Stomach (tissue), 9 donors: Measurements from ENCODE around the gene RCAN1. TPM values are rescaled to one million over a fixed set of nuclear protein-coding genes. Genes with fewer than 3 reads are reported as not detected.

Experiments
- DNase-seq, 2 donors: peaks; one replicate each; pipeline versions ENCODE4 v3.0.0 to v3.0.0-alpha.2; 2013 to 2019
- H3K27ac ChIP-seq, 5 donors: fragments of 200-600 bp in 4 of 5; sonication (generic) in 4 of 5; one replicate each; pipeline ENCODE4 v1.5.1; 2013 to 2019; ENCODE audit warnings: mild to moderate bottlenecking in 1 of 5, moderate library complexity in 1 of 5
- H3K27me3 ChIP-seq, 3 donors: fragments of 200-600 bp; sonication (generic); one replicate each; pipeline ENCODE4 v1.5.1; 2017 to 2019; ENCODE audit warnings: mixed run types in 1 of 3
- H3K36me3 ChIP-seq, 4 donors: fragments of 200-600 bp; sonication (generic); 1 replicate in 3 of 4; 2 replicates in 1 of 4; pipeline ENCODE4 v1.5.1; 2016 to 2019
- H3K4me1 ChIP-seq, 4 donors: fragments of 200-600 bp; sonication (generic); one replicate each; pipeline ENCODE4 v1.5.1; 2016 to 2019
- H3K4me3 ChIP-seq, 4 donors: fragments of 200-600 bp; sonication (generic) in 3 of 4; one replicate each; pipeline ENCODE4 v1.5.1; 2016 to 2019; ENCODE audit warnings: mild to moderate bottlenecking in 1 of 4
- H3K9me3 ChIP-seq, 4 donors: fragments of 200-600 bp; sonication (generic); one replicate each; pipeline ENCODE4 v1.5.1; 2016 to 2019
- CTCF ChIP-seq, 7 experiments: fragments of 450-650 bp in 4 of 7; fragments of 200-600 bp in 3 of 7; sonication (generic) in 3 of 7; IDR thresholded peaks; one replicate each; pipeline ENCODE4 v1.5.1; 2016 to 2019; ENCODE audit warnings: antibody characterized with exemption in 7 of 7, control low read depth in 2 of 7, mild to moderate bottlenecking in 1 of 7
- EP300 ChIP-seq: sonication (generic); formaldehyde crosslinking; IDR thresholded peaks from one replicate; pipeline ENCODE4 v1.6.1; 2017; ENCODE audit warnings: antibody characterized with exemption
- POLR2A ChIP-seq, 4 donors: fragments of 450-650 bp; IDR thresholded peaks; one replicate each; pipeline ENCODE4 v1.6.1; 2016; ENCODE audit warnings: antibody characterized with exemption in 4 of 4, control low read depth in 2 of 4, mild to moderate bottlenecking in 1 of 4, moderate library complexity in 1 of 4
- POLR2AphosphoS5 ChIP-seq, 3 donors: sonication (generic); formaldehyde crosslinking; IDR thresholded peaks; one replicate each; pipeline ENCODE4 v1.6.1; 2016; ENCODE audit warnings: antibody characterized with exemption in 3 of 3
- WGBS, 5 donors: extraction: QIAGEN DNeasy Blood & Tissue Kit in 3 of 5; methylation state at CpG; one replicate each; pipeline versions ENCODE4 v1.1.5 to v1.1.7; 2013 to 2018; 5-methylcytosine and 5-hydroxymethylcytosine counted together
- intact Hi-C: fragments of 100-400 bp; cut with DNase I; formaldehyde crosslinking; loops from one replicate; pipeline ENCODE4 v1.15.1; 2023; ENCODE audit warnings: low total_unique reads
- polyA plus RNA-seq, 3 donors: library from polyadenylated mRNA; stranded (reverse); fragments of 200-250 nt; gene quantifications; one replicate each; pipeline ENCODE4 v1.2.3, GENCODE V29; 2013
- total RNA-seq, 5 donors: library from RNA; depleted of rRNA; stranded (reverse); fragments of >200 nt; gene quantifications; one replicate each; pipeline versions ENCODE4 v1.1.0 to v1.2.3, GENCODE V29; 2014 to 2016
- donor health status: healthy with polysubstance abuse.
- donor health status: Bipolar disorder and iron deficiency.
- donor health status: healthy.

Gene RCAN1
- total and polyA plus RNA-seq, 8 donors, result 15.6 to 85.7 (median 31.5) TPM

GRCh38 chr21:34509151-34509550 is 105.8 kb downstream of the RCAN1 start:
- Histone ChIP-seq H3K36me3 (no peaks in the 10 kb centered on the region), H3K9me3 (no peaks in the 10 kb centered on the region), H3K4me3 (no peak overlapping the region), H3K27ac (no peak overlapping the region), H3K27me3 (no peaks in the 10 kb centered on the region), H3K4me1 (peaks cover 0 to 12% (median 5%) of the 10 kb centered on the region in 4 donors)
- intact Hi-C loops, result no loop called here
- WGBS, 5 donors, result 77 to 92% (median 88%) methylated on average over 4 of the region's 4 CpGs
- no peak for TF ChIP-seq POLR2AphosphoS5 (IDR thresholded peaks at IDR 0.05)
- peak in 1 of 7 experiments; percentile 12 for TF ChIP-seq CTCF (IDR thresholded peaks at IDR 0.05)
- no peak for TF ChIP-seq POLR2A (IDR thresholded peaks at IDR 0.05)
- DNase-seq, result no peak

DNA sequence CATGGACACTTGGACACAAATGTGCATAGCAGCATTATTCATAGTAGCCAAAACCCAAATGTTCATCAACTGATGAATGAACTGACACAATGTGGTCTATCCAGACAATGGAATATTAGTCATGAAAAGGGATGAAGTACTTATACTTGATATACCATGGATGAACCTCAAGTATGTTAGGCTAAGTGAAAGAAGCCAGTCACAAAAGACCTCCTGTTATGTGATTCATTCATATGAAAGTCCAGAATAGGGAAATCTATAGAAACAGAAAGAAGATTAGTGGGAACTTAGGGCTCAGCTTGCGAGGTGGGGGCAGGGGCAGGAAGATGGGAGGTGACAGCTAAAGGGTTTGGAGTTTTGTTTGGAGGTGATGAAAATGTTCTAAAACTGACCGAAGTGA is 110.3 kb downstream of the RCAN1 start:
- 85 to 97% (median 91%) methylated on average over 2 of the region's 2 CpGs for WGBS, 5 donors
- TF ChIP-seq CTCF (IDR thresholded peaks at IDR 0.05) (no peak), EP300 (no peak), POLR2A (IDR thresholded peaks at IDR 0.05) (no peak), POLR2AphosphoS5 (IDR thresholded peaks at IDR 0.05) (no peak)
- H3K36me3 ChIP-seq, result no peaks in the 10 kb centered on the region
- peaks cover 0 to 1% (median 0%) of the 10 kb centered on the region in 4 donors for H3K9me3 ChIP-seq
- H3K4me3 ChIP-seq, result no peak overlapping the region
- H3K27me3 ChIP-seq, result no peaks in the 10 kb centered on the region
- no peaks in the 10 kb centered on the region for H3K4me1 ChIP-seq
- H3K27ac ChIP-seq, result no peak overlapping the region
- no peak for DNase-seq
- intact Hi-C loops, result no loop called here

DNA sequence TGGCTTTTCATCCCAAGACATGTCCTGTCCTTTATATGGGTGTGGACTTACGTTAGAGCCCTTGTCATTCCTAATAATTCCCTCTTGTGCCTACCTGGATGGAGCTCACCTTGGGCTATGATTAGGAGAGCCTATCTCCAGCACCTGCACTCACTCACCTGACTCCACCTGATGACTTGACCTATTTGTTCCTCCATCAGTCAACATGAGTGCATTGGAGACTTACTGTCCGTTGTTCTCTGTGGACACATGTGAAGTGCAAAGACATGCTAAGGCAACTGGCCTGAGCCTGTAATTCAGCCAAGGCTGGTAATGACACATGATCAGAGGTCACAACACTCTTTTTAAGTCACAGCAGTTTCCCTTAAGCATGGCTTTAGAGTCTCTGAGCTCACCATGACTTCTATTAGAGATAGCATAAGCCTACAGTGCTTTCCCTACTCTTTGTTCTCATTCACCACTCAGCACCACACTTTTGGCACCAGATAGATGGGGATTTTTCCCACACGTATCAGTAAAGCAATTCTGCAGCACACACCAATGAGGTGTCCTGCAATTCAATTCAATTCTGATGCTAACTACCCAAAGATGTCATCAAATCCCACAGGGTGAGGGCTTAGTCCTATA is 112.3 kb downstream of the RCAN1 start:
- intact Hi-C loops, result no loop called here
- Histone ChIP-seq H3K4me1 (no peaks in the 10 kb centered on the region), H3K27ac (no peak overlapping the region), H3K9me3 (peaks cover 0 to 19% (median 8%) of the 10 kb centered on the region in 4 donors), H3K4me3 (no peak overlapping the region), H3K27me3 (no peaks in the 10 kb centered on the region), H3K36me3 (no peaks in the 10 kb centered on the region)
- no peak for DNase-seq
- TF ChIP-seq POLR2AphosphoS5 (IDR thresholded peaks at IDR 0.05) (no peak), POLR2A (IDR thresholded peaks at IDR 0.05) (no peak), CTCF (IDR thresholded peaks at IDR 0.05) (no peak), EP300 (no peak)
- WGBS, 5 donors, result 71 to 87% (median 80%) methylated on average over 3 of the region's 3 CpGs

GRCh38 chr21:34501716-34502115 is 113.2 kb downstream of the RCAN1 start:
- no peak overlapping the region for H3K27ac ChIP-seq
- intact Hi-C loops, result no loop called here
- 56 to 68% (median 62%) methylated on average over 1 of the region's 1 CpG for WGBS, 5 donors
- no peaks in the 10 kb centered on the region for H3K36me3 ChIP-seq
- TF ChIP-seq POLR2A (IDR thresholded peaks at IDR 0.05) (no peak), POLR2AphosphoS5 (IDR thresholded peaks at IDR 0.05) (no peak), EP300 (no peak), CTCF (IDR thresholded peaks at IDR 0.05) (no peak)
- peaks cover 0 to 28% (median 14%) of the 10 kb centered on the region in 4 donors for H3K9me3 ChIP-seq
- H3K4me1 ChIP-seq, result no peaks in the 10 kb centered on the region
- no peaks in the 10 kb centered on the region for H3K27me3 ChIP-seq
- DNase-seq, result no peak
- H3K4me3 ChIP-seq, result no peak overlapping the region
